Effector CD8-positive, alpha-beta T cell (primary cell): Measurements from ENCODE around the gene CHST4.
"Not testable (repeated sequence)": the region's sequence is repeated elsewhere in the genome, so short reads cannot be mapped to it uniquely, and the experiment has no call there.

Experiments used
- DNase-seq: peaks from one replicate; lab custom pipeline; 2025; lab: John Stamatoyannopoulos, UW

The CHST4 gene

DNA sequence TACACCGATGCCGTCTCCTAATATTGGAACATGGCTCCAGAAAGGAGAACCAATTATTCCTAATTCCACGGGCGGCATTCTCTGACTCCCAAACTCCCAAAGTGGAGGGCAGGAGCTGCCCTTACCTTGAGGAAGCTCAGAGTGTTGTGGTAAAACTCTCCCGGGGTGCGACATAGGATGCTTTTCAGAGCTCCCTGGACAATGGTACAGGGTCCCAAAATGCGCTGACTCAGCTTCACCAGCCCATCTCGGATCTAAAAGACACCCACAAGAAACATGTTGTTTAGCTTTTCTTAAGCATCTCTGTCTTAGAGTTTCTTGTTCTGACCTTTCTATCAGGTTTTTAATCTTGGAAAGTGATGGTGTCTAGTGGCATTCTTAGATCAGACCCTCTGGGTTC, 43.9 kb downstream of the CHST4 start:
- DNase-seq = no peak

- no peak for DNase-seq
Observed at GRCh38 chr16:71572497-71573116, 46.4 kb downstream of the CHST4 start.

DNA sequence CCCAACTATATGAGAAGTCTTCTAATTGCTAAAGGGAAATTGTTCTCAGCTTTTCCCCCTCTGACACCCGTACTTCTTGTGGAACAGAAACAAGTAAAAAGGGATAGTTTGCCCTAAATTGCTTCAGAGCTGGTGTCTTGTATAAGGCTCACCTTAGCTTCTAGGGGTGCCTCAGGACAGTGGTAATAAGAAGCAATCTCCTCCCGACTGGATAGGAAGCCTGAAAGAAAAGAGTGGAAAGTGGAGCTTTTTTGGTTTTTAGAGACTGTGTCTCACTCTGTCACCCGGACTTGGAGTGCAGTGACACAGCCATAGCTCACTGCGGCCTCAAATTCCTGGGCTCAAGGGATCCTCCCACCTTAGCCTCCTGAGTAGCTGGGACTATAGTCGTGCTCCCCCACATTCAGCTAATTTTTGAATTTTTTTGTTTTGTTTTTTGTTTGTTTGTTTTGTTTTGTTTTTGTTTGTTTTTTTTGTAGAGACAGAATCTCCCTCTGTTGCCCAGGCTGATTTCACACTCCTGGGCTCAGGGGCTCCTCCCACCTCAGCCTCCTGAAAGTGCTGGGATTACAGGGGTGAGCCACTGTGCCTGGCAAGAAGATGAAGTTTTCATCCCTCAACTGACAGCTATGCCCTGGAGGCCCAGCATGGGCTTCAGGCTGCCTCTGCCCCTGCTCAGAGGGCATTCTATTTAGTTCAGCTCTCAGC, 47.3 kb downstream of the CHST4 start:
- DNase-seq = no peak

DNA sequence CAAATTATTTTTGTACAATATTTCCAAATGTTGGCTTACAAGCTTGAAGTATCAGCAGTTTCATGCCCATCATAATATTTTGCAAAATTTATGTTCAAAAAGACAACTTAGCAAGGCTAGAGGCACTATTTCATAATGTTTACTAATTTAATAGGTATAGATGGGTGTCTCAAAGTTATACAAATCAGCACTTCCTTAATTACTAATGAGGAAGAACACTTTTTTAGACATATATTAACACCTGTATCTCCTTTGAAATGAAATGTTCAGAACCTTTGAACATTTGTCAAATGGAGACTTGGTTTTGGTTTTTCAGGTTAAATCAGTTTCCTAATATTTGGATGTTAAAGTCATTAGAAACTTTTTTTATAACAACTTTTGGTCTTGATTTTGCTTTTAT, 48.5 kb downstream of the CHST4 start:
- no peak for DNase-seq

GRCh38 chr16:71576971-71577370, 50.7 kb downstream of the CHST4 start, which contains the start of gene TAT:
TAT (minus strand) TSS chr16:71577092; CDS start chr16:71576415, 677 bp downstream.
- no peak for DNase-seq

DNA sequence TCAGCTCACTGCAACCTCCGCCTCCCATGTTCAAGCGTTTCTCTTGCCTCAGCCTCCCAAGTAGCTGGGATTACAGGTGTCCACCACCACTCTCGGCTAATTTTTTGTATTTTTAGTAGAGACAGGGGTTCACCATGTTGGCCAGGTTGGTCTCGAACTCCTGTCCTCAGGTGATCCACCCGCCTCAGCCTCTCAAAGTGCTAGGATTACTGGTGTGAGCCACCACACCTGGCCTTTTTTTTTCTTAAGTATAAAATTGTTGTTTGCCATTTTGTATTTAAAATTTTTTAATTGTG, 56.3 kb downstream of the CHST4 start:
- DNase-seq = not testable (repeated sequence)

- DNase-seq = no peak
Observed at GRCh38 chr16:71584543-71585317, 58.5 kb downstream of the CHST4 start.

GRCh38 chr16:71585318-71585703, 59.1 kb downstream of the CHST4 start:
- DNase-seq = no peak
